Head of caudate nucleus (tissue), 42 donors: Measurements from ENCODE around the gene OLA1.

Experiments used
- DNase-seq, 42 donors: peaks; one replicate each; pipeline versions ENCODE4 v3.0.0 to v3.0.0-alpha.2; 2020 to 2021; ENCODE audit warnings: mixed read lengths in 7 of 42
- intact Hi-C: fragments of 100-400 bp; cut with DNase I; formaldehyde crosslinking; loops from one replicate; pipeline ENCODE4 v1.15.0; 2022

The OLA1 gene

DNA sequence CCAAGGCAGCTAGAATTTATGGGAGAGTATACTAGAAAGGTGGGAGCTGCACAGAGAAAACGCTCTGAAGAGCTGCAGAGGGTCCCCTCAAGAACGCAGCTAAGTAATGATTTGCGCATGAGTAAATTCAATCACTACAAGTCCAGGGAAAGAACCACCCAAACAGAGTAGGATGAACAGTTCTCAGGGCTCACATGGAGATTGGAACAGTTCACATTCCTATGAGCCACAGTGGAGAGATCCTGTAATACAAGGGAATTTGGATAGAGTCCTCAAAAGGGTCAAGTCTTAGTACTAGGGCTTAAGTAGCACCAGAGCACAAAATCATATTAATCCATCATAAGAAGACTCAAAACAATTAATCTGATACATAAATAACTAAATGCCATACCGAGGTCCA, 12.7 kb downstream of the OLA1 start:
- intact Hi-C loops, result no loop called here

DNA sequence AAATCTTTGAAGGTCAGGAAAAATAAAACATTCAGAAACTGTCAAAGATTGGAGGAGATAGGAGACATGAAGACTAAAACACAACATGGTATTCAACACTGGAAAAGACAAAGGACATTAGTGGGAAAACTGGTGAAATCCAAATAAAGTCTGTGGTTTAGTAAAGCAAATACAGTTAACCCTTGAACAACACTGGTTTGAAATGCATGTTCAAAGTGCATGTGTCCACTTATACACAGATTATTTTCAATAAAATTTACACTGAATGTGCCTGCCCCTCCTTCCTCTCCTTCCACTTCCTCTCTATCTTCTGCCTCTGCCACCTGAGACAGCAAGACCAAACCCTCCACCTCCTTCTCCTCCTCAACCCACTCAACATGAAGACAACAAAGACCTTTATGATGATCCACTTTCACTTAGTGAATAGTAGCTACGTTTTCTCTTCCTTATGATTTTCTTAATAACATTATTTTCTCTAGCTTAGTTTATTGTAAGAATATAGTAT, 14.5 kb downstream of the OLA1 start:
- no peak for DNase-seq
- intact Hi-C loops, result no loop called here

More for the DNA sequence above, 12.7 kb downstream of the OLA1 start:
- no peak for DNase-seq

DNA sequence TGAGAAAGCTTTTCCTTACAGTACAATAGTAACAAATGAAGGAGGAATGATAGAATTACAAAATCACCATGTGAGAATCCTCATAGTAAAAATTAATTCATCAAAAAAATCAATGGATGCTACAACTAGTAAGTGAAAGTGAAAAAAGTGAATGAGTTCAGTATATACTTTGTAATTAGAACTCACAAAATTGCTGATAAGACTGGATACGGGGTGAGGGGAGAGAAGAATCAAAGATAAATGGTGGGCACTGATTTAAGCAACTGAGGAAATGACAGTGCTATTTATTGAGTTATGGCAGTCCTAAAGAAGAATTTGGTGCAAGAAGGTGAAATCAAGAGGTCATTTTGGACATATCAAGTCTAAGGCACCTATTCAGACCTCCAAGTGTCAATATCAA, 20.6 kb downstream of the OLA1 start:
- no peak for DNase-seq
- intact Hi-C loops, result no loop called here

DNA sequence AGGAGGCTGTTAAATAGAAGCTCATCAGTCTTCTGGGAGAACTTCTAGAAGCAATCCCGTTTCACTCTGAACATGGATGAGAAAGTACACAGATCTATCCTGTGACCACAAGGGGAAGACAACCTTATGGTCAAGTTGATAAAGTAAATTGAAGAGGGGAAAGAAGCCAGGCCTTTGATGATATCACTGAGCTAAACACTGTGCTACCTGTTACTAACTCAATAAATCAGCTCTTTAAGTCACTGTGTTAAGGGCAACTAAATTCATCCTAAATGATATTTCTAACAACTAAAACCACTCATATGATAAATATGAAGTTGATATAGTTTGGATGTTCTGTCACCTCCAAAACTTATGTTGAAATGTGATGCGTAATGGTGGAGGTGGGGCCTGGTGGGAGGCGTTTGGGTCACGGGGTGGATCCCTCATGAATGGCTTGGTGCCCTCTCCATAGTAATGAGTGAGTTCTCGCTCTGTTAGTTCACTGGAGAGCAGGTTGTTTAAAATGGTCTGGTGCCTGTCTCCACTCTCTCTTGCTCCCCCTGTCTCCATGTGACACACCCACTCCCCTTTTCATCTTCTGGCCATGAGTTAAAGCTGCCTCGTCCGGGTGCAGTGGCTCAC, 23.6 kb downstream of the OLA1 start:
- DNase-seq, result no peak
- intact Hi-C loops, result no loop called here

DNA sequence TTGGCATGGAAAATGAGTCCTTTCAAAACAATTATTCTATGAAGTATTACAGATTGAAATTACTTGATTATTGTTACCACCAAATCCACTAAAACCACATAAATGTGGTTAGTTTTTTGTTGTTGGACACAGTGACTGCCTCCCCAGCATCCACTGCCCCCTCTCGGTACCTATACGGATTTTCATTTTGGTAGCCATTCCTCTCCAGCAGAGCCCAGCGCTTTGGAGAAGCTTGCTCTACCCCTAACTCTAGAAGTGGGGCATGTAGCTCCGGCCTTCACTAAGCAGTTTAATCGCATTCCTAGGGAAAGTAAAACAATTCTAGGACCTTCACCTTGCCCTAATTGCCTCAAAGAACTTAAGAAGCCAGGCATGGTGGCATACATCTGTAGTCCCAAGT, 24.2 kb downstream of the OLA1 start:
- DNase-seq, result no peak
- intact Hi-C loops, result no loop called here

DNA sequence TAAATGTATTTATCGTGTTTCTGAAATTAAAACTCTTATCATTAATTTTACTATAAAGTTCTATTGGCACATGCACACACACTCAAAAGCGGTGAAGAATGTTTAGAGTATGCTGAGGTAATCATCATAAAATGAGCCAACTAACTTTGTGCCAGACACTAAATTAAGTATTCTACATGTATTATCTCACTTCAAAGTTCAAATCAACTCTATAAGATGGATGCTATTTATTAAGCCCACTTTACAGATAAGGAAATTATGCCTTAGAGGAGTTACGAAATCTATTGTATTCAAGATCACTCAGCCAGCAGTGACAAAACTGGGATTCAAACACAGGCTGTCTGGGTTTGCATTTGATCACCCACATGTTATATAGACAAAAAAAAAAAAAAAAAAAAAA, 24.9 kb downstream of the OLA1 start:
- intact Hi-C loops, result no loop called here
- no peak for DNase-seq

DNA sequence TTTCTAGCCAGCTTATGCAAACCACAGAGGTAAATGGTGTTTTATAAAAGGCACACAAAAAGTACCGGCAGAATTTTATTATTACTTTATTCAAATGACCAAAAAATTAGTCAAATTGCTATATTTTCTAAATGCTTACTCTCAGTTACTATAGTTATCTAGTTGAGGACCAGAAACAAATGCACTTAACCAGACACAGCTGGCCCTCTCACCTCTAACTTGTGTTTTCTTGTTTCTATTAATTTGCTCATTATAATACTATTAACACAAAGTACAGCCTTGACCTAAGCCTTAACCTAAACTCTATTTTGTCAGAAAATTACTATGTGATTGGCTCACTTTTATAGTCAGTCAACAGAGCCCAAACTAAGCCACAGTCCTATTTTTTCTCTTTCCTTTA, 26.2 kb downstream of the OLA1 start:
- DNase-seq, result no peak
- intact Hi-C loops, result no loop called here

DNA sequence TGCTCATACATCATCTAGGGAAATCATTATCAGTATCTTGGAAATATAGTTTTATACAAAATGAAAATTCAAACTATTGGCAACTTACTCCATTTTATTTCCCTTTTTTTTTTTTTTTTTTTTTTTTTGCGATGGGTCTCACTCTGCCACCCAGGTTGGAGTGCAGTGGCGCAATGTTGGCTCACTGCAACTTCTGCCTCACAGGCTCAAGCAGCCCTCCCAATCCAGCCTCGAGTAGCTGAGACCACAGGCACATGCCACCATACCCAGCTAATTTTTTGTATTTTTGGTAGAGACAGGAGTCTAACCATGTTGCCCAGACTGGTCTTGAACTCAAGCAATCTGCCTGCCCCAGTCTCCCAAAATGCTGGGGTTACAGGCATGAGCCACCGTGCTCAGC, 29.0 kb downstream of the OLA1 start:
- no peak for DNase-seq
- intact Hi-C loops, result no loop called here

DNA sequence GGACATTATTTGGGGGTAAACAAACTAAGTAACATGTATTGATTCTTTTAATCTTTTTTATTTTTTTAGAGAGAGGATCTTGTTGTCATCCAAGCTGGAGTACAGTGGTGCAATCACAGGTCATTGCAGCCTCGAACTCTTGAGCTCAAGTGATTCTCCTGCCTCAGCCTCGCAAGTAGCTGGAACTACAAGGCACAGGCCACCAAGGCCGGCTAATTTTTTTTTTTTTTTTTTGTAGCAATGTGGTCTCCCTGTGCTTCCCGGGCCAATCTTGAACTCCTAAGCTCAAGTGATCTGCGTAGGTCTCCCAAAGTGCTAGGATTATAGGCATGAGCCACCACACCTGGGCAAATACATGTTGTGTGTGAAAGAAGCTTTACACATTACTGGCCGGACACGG, 29.6 kb downstream of the OLA1 start:
- intact Hi-C loops, result no loop called here

DNA sequence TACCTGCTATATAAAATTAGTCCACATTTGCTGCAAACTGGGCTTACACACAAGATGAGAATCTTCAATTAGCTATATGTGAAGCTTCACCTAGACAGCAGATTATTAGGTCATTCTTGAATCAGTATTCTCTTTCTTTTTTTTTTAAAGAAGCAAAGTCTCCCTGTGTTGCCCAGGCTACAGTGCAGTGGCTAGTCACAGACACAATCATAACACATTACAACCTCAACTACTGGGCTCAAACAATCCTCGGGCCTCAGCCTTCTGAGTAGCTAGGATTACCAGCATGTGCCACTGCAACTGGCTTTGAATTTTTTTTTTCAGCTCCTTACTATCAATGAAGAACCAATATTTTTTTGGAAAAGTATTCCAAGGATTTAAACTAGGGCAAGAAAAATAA, 30.5 kb downstream of the OLA1 start:
- intact Hi-C loops, result no loop called here
- DNase-seq, result no peak

More for the DNA sequence above, 29.6 kb downstream of the OLA1 start:
- DNase-seq, result no peak

DNA sequence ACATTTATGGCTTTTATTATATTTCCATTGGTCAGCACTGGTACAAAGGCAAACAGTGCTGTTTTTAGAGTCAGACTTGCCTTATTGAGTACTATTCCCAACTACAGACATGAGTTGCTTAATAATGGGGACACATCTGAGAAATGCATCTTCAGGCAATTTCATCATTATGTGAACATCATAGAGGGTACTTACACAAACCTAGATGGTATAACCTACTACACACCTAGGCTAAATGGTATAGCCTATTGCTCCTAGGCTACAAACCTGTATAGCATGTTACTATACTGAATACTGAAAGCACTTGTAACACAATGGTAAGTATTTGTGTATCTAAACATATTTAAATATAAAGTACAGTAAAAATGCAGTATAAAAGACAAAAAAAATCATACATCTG, 36.4 kb downstream of the OLA1 start:
- intact Hi-C loops, result no loop called here
- DNase-seq, result no peak

DNA sequence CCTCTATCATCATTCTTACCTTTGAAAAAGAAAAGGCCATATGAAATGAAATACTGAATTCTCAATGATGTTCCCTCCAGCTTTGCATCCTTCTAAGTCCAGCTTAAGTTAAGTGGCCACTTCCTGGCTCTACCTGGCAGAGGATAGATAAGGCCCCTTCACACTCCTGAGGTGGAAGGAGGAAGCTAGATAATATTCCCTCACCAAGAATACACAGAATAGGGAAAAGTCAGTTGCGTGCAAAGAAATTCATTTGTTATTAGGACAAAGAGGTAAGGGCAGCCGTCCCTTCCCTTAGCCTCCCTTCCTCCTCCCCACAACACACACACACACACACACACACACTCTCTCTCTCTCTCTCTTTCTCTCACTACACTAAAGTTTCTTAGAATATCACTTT, 37.5 kb downstream of the OLA1 start:
- intact Hi-C loops, result no loop called here
- no peak for DNase-seq

DNA sequence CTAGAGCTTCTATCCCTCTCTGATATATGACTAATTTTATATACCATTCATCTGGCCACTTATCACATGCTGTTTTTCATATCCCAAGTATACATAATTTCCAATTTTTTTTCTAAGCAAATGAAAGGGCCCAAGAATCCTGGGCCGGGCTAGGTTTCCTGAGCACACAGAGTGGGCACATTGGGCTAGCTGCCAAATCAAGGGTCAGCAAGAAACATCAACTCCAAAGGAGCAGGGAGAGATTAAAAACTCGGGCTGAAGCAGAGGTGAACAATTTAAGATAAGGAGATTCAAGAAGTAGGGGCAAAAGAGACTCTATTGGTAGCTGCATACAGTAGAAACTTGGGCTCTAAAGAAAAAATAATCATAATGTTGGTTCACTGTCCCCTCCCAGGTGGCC, 39.0 kb downstream of the OLA1 start:
- DNase-seq, result no peak
- intact Hi-C loops, result no loop called here

DNA sequence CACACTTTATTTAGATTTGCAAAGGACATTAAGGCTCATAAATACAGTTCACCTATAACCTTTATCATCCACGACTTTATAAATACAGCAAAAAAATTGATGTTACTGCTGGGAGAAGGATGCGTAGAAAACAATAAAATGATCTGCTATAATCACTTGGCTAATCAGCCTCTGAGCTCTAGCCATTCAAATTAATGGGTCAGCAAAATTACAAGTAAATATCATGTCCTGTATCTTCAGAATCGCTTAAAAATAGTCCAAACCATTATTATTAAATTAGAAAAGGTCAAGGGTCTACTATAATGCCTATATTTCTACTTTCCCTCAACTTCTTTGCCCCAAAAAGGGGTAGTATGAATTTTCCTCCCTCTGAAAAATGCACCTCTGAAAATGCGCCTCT, 40.3 kb downstream of the OLA1 start:
- intact Hi-C loops, result no loop called here
- no peak for DNase-seq

DNA sequence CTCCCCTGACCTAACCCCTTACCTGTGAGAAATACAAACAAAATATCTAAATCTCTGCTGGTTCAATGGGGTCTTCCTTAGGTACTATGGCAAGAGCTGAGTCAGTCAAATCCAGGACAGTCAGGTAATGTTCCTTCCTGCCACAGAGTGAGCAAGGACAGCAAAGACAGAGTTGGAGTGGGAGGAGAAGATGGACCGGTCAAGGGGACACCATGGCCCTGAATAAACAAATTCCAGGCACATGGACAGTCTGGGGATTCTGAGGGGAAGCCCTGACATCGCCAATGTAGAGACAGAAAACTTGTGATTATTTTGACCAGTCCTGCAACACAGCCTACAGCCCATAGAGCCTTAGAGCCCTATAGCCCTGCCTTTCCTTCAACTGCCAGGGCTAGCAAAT, 42.8 kb downstream of the OLA1 start:
- DNase-seq, result no peak
- intact Hi-C loops, result no loop called here

DNA sequence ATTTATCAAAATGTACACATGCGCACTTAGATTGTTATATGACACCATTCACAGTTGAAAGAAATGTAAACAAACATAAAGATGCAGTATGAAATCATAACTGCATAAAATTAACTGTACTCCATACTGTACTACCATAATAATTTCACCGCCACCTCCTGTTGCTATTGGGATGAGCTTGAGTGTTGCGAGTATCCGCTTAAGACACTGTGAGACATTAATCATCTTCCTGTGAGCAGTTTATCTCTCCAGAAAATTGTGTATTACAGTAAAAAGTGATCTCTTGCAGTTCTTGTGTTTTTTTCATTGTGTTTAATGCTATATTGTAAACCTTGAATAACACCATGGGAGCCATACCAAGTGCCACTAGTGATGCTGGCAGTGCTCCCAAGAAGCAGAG, 46.1 kb downstream of the OLA1 start:
- intact Hi-C loops, result no loop called here
- no peak for DNase-seq

DNA sequence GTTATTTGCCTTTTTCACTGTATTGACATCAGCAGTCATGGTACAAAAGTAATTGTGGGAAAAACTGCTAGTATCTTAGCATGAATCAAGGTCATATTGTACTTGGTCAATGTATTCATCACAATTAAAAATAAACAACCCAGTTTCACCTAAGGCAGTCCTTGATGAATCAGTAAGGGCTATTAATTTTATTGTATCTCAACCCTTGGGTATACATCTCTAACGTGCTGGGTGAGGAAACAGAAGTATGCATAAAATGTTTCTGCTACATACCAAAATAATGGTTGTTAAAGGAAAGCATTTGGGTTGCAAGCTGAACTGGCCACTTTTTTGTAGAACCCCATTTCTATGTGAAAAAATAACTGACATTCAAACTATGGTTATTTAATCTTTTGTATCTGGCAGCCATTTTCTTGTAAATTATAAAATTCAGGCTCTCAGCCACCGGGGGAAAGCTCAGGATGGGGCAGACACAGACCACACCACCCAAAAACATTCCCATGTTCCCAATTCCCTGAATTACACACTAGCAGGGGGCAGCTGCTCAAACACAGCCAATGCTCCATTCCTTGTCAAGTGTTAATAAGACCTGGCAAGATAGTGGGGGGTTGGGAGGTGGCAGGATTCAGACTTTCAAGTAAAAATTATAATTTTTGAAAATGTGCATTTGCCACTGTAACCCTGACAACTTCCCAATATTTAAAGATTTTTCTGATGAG, 49.3 kb downstream of the OLA1 start:
- DNase-seq, result no peak
- intact Hi-C loops, result no loop called here

DNA sequence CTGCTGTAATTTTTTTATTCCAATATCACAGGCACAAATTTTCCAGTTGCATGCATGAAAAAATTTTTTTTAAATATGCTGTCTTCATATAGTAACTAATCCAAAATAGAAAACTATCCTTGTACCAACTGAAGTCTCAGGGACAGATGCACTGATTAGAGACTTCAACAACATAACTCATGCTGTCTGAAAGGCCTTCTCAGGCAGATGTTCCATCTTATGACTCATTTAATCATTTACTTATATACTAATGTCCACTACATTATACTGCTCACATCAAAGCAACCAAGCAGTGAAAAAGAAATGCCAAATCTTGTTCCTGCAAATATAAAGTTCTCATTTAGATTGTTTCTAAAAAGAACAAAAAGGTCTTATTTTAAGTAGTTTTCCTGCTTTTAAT, 53.1 kb downstream of the OLA1 start:
- DNase-seq, result no peak
- intact Hi-C loops, result no loop called here

DNA sequence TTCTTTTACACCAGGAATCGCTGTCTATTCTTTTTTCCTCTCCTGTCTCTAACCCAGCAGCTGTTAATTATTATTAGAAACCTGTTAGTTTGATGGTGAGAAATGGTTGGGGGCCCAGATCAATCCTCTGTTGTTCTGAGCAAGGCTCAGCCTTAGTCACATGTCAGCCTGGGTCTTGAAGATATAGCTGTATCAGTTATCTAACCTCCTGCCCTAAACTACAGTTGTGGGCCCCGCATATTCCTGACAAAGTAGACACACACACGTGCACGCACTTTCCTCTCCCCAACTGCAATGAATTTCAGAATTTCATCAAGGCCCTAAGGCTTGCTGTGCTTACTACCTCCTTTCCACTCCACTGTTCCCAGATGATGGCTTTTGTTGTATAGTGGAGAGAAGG, 54.6 kb downstream of the OLA1 start:
- intact Hi-C loops, result no loop called here
- no peak for DNase-seq

DNA sequence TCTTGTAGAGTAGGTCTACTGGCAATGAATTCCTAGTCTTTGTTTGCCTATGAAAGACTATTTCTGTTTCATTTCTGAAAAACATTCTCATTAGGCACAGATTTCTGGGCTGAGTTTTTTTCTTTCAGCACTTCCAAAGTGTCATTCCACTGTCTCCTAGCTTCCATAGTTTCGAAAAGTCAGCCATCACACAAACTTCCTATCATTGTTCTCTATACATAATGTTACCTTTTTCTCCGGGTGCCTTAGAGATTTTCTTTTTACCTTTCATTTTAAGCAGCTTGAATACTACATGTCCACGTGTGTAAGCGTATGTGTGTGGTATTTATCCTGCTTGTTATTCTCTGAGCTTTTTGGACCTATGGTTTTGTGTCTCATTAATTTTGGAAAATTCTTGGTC, 55.7 kb downstream of the OLA1 start:
- DNase-seq, result no peak
- intact Hi-C loops, result no loop called here

DNA sequence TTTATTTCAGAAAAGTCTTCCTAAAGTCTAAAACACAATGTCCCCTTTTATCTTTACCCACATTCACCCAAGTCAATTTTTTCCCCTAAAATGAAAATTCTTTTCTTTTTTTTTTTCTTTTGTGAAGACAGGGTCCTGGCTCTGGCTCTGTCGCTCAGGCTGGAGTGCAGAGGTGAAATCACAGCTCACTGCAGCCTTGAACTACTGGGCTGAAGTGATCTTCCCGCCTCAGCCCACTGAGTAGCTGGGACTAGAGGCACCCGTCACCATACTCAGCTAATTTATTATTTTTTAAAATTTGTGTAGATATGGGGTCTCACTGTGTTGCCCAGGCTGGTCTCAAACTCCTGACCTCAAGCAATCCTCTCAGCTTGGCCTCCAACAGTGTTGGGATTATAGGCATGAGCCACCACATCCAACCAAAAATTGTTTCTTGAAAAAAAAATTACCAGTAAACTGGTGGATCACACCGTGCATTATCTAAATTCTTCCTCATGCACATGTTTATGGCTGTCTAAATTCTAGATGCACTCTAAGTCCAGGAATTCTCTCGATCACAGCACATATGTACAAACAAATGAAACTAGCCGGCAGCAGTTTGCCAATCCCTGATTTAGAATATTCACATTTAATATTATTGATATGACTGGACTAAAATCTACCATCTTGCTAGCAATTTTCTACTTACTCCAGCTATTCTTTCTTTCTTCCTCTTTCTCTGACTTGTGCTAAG, 56.8 kb downstream of the OLA1 start:
- intact Hi-C loops, result no loop called here
- no peak for DNase-seq
